HepG2 (cell line): Measurements from ENCODE around the gene ACSF3. TPM values are rescaled to one million over a fixed set of nuclear protein-coding genes. Genes with fewer than 3 reads are reported as not detected.

ENCODE experiments used
- ATAC-seq: fragments of 200-7000 bp; cut with Tn5 transposase; 3 replicates; pipeline ENCODE4 v1.9.1; 2020; ENCODE audit warnings: mild to moderate bottlenecking, moderate library complexity
- BruUV-seq: library from RNA; stranded (reverse); fragments of 400-500 nt; replicated peaks from 2 replicates; lab custom pipeline; 2021; lab: Mats Ljungman, UMichigan
- CTCF ChIA-PET: fragments of 300-600 bp; formaldehyde crosslinking; extraction: SDS; loops from one replicate; lab custom pipeline; 2021; ENCODE audit warnings: low total read pairs, inconsistent platforms, low intra/inter-chr PET ratio; lab: Yijun Ruan, JAX
- POLR2A ChIA-PET: fragments of 350-600 bp; sonication (Branson Sonifier 250); formaldehyde crosslinking; loops from one replicate; lab custom pipeline; 2020; ENCODE audit warnings: antibody characterized with exemption, inconsistent platforms; lab: Yijun Ruan, JAX
- DNase-seq: peaks from one replicate; pipeline ENCODE4 v3.0.0-alpha.2; 2015; ENCODE audit warnings: low spot score
- FAIRE-seq: peaks from 3 replicates; lab custom pipeline; 2011; peaks lifted over from hg19 to GRCh38; lab: Jason Lieb, UNC
- H2AFZ ChIP-seq: one replicate; pipeline ENCODE4 v1.6.1; 2011; ENCODE audit warnings: low read length, inconsistent platforms
- H3K27ac ChIP-seq: fragments of 300-600 bp; 3 replicates; pipeline ENCODE4 v1.8.0; 2011; ENCODE audit warnings: mixed run types, mild to moderate bottlenecking, mixed read lengths, low read length, inconsistent platforms; ENCODE audit not compliant: insufficient read depth; ENCODE audit errors: extremely low read length
- H3K27me3 ChIP-seq, 2 experiments: fragments of 200-600 bp in 1 of 2; 2 replicates in 1 of 2; 3 replicates in 1 of 2; pipeline versions ENCODE4 v1.6.0 to v1.8.0; 2011; ENCODE audit warnings: low read length in 2 of 2, mild to moderate bottlenecking in 2 of 2, moderate library complexity in 2 of 2, inconsistent platforms in 1 of 2; ENCODE audit not compliant: insufficient read depth in 2 of 2, control insufficient read depth in 1 of 2
- H3K36me3 ChIP-seq, 2 experiments: fragments of 200-600 bp in 1 of 2; replicated peaks in 1 of 2; 2 replicates in 1 of 2; 3 replicates in 1 of 2; pipeline versions ENCODE4 v1.5.1 to v1.8.0; 2011; ENCODE audit warnings: low read length in 2 of 2, inconsistent platforms in 1 of 2; ENCODE audit not compliant: insufficient read depth in 2 of 2, control insufficient read depth in 1 of 2
- H3K4me1 ChIP-seq: 2 replicates; pipeline ENCODE4 v1.5.1; 2012; ENCODE audit warnings: low read length, inconsistent platforms; ENCODE audit not compliant: insufficient read depth
- H3K4me2 ChIP-seq: 2 replicates; pipeline ENCODE4 v1.6.0; 2011; ENCODE audit warnings: low read depth, low read length, inconsistent platforms
- H3K4me3 ChIP-seq, 3 experiments: fragments of 200-600 bp in 1 of 3; sonication (generic), shearing (Covaris generic) in 1 of 3; replicated peaks in 1 of 3; 2 replicates each; pipeline ENCODE4 v1.5.1; 2011 to 2016; ENCODE audit warnings: low read length in 3 of 3, inconsistent platforms in 2 of 3, low read depth in 2 of 3, mild to moderate bottlenecking in 2 of 3, control low read depth in 1 of 3, mixed read lengths in 1 of 3; ENCODE audit not compliant: insufficient read depth in 1 of 3
- H3K79me2 ChIP-seq: one replicate; pipeline ENCODE4 v1.6.1; 2011; ENCODE audit warnings: low read length, inconsistent platforms; ENCODE audit not compliant: insufficient read depth
- H3K9ac ChIP-seq: 2 replicates; pipeline ENCODE4 v1.6.0; 2011; ENCODE audit warnings: mild to moderate bottlenecking, low read depth, low read length, inconsistent platforms; ENCODE audit not compliant: insufficient read depth
- H3K9me3 ChIP-seq: 2 replicates; pipeline ENCODE4 v1.5.1; 2012; ENCODE audit warnings: mild to moderate bottlenecking, low read length
- H4K20me1 ChIP-seq: 2 replicates; pipeline ENCODE4 v1.6.0; 2011; ENCODE audit warnings: inconsistent platforms, mild to moderate bottlenecking, low read length, moderate library complexity; ENCODE audit not compliant: insufficient read depth
- ATF1 ChIP-seq: IDR thresholded peaks from 2 replicates; pipeline ENCODE4 v1.6.1; 2016; ENCODE audit warnings: mild to moderate bottlenecking, control low read depth
- EHMT2 ChIP-seq: fragments of 200-600 bp; sonication (generic); IDR thresholded peaks from 2 replicates; pipeline ENCODE4 v1.7.0; 2017; ENCODE audit warnings: antibody characterized with exemption, low read depth, low read length, borderline replicate concordance
- GPN1 ChIP-seq: sonication (generic); formaldehyde crosslinking; IDR thresholded peaks from 2 replicates; pipeline ENCODE4 v1.5.1; 2020; ENCODE audit warnings: missing genetic modification reagents, borderline replicate concordance
- HOXA9 ChIP-seq: sonication (generic); formaldehyde crosslinking; IDR thresholded peaks from 2 replicates; pipeline ENCODE4 v1.8.1; 2022; ENCODE audit warnings: missing genetic modification reagents, mild to moderate bottlenecking, moderate library complexity, borderline replicate concordance
- PAX8 ChIP-seq: sonication (generic); formaldehyde crosslinking; IDR thresholded peaks from 2 replicates; pipeline ENCODE4 v1.8.0; 2022; ENCODE audit warnings: mild to moderate bottlenecking, missing genetic modification reagents, borderline replicate concordance
- POLR2AphosphoS5 ChIP-seq: IDR thresholded peaks from 2 replicates; pipeline ENCODE4 v1.6.1; 2012; ENCODE audit warnings: low read depth, low read length
- RBFOX2 ChIP-seq: fragments of 200-400 bp; formaldehyde crosslinking; IDR thresholded peaks from 2 replicates; pipeline ENCODE4 v1.6.1; 2017; ENCODE audit warnings: low read depth, mild to moderate bottlenecking, low read length
- TAF1 ChIP-seq: sonication (generic); formaldehyde crosslinking; IDR thresholded peaks from 2 replicates; pipeline ENCODE4 v1.4.0; 2020; ENCODE audit warnings: missing genetic modification reagents
- TGIF2 ChIP-seq: IDR thresholded peaks from 2 replicates; pipeline ENCODE4 v1.6.1; 2016; ENCODE audit warnings: control low read depth, missing compliant biosample characterization
- THAP11 ChIP-seq: IDR thresholded peaks from 2 replicates; pipeline ENCODE4 v1.6.1; 2016; ENCODE audit warnings: missing biosample characterization, missing genetic modification reagents
- ZKSCAN1 ChIP-seq: fragments of 150-350 bp; IDR thresholded peaks from 2 replicates; pipeline ENCODE4 v1.6.1; 2014; ENCODE audit warnings: low read length
- ZNF263 ChIP-seq: sonication (generic); formaldehyde crosslinking; IDR thresholded peaks from 2 replicates; pipeline ENCODE4 v1.4.0; 2020; ENCODE audit warnings: missing genetic modification reagents
- ZNF33A ChIP-seq: sonication (generic); formaldehyde crosslinking; IDR thresholded peaks from 2 replicates; pipeline ENCODE4 v1.5.1; 2020; ENCODE audit warnings: missing genetic modification reagents, mild to moderate bottlenecking, moderate library complexity, borderline replicate concordance
- WGBS: methylation state at CpG from one replicate; pipeline ENCODE4 v1.1.6; 2017; ENCODE audit warnings: low lambda C conversion rate; 5-methylcytosine and 5-hydroxymethylcytosine counted together
- in situ Hi-C: cut with HindIII; loops from 2 replicates; pipeline ENCODE4 v1.10.0; 2017; ENCODE audit warnings: low pct_unique_long_range_greater_than_20kb; ENCODE audit not compliant: extremely low pct_ligation_motif_present
- intact Hi-C: fragments of 100-400 bp; cut with micrococcal nuclease; formaldehyde crosslinking; loops from one replicate; pipeline ENCODE4 v1.10.0; 2022; ENCODE audit not compliant: unreplicated experiment
- polyA plus RNA-seq, 8 experiments: library from polyadenylated mRNA; depleted of rRNA in 3 of 8; stranded (reverse) in 7 of 8; unstranded in 1 of 8; fragments of >200 nt; fragmentation: Illumina TruSeq in 4 of 8; extraction: Trizol in 4 of 8; gene quantifications; 2 replicates each; pipeline versions ENCODE4 v1.2.1 to v1.2.3, GENCODE V29; 2011 to 2016; ENCODE audit warnings: low read depth in 4 of 8, missing spikeins in 1 of 8, mixed read lengths in 1 of 8; ENCODE audit not compliant: insufficient read depth in 1 of 8
- total RNA-seq, 5 experiments: library from RNA; depleted of rRNA; stranded (reverse); fragments of >200 nt; fragmentation: Illumina TruSeq; extraction: Trizol; gene quantifications; 2 replicates each; pipeline ENCODE4 v1.2.3, GENCODE V29; 2016; ENCODE audit warnings: low read depth in 1 of 5
- TF ChIP-seq, protein P1 (sequence below): sonication (generic); formaldehyde crosslinking; IDR thresholded peaks from 2 replicates; pipeline ENCODE4 v1.4.0; 2020; ENCODE audit warnings: missing genetic modification reagents, borderline replicate concordance
- TF ChIP-seq, protein P2 (sequence below): sonication (generic); formaldehyde crosslinking; IDR thresholded peaks from 2 replicates; pipeline ENCODE4 v1.5.1; 2020; ENCODE audit warnings: missing genetic modification reagents, mild to moderate bottlenecking, borderline replicate concordance
- TF ChIP-seq, protein P3 (sequence below): sonication (generic); formaldehyde crosslinking; IDR thresholded peaks from 2 replicates; pipeline ENCODE4 v1.4.0; 2020; ENCODE audit warnings: mild to moderate bottlenecking, missing genetic modification reagents, borderline replicate concordance

Gene ACSF3
- total and polyA plus RNA-seq, 2 of the 13 experiments (the other 11 are each of a cell fraction or from before 2014, with no cell fraction given): 14.9 to 30.6 TPM

DNA sequence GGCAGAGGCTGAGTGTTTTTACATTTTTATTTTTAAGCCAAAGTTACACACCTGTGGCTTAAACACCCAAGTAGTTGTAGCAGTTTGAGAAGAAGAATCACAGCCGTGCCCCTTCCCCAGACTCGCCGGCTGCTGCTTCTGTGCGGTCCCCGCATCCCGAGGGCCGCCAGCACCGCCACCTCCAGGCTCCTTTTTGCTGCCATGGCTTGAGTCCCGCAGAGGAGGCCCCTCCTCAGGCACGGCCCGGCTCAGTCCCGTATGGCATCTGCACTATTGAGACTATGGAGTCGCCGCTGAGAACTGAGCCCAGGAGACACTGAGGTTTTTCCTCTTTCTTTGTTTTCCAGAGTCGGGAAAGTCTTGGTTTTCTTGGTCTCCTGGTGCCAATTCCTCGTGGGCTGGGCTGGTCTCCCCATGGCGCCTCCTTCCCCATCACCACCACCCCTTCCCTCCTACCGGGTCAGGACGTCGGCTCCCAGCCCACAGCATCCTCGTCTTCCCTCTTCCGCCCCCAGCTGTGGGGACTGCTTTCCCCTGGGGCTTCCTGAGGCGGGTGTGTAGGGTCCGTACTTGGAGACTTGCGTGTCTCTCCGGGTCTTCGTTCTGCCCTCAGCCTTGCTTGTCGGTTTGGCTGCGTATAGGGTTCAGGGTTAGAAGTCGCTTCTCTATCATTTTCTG is 45.3 kb downstream of the ACSF3 start:
- no peak overlapping the region for H3K4me2 ChIP-seq
- H3K9me3 ChIP-seq: no peaks in the 10 kb centered on the region
- ChIA-PET POLR2A (no interaction called here), CTCF (no interaction called here)
- H3K36me3 ChIP-seq: peaks cover 20 to 37% of the 10 kb centered on the region in 2 experiments; a peak in 4 of 5 replicates
- no peak overlapping the region for H3K27ac ChIP-seq
- intact Hi-C loops: no loop called here
- H3K9ac ChIP-seq: no peak overlapping the region
- ATAC-seq (no peak), FAIRE-seq (no peak), DNase-seq (no peak)
- H3K4me1 ChIP-seq: no peaks in the 10 kb centered on the region
- BruUV-seq: no TSS peak
- H3K79me2 ChIP-seq: no peaks in the 10 kb centered on the region
- H3K27me3 ChIP-seq: no peaks in the 10 kb centered on the region
- no peaks in the 10 kb centered on the region for H4K20me1 ChIP-seq
- TF ChIP-seq GPN1 (CRISPR knock-in tag): no peak
- TF ChIP-seq EHMT2: no peak
- TF ChIP-seq, protein P1, sequence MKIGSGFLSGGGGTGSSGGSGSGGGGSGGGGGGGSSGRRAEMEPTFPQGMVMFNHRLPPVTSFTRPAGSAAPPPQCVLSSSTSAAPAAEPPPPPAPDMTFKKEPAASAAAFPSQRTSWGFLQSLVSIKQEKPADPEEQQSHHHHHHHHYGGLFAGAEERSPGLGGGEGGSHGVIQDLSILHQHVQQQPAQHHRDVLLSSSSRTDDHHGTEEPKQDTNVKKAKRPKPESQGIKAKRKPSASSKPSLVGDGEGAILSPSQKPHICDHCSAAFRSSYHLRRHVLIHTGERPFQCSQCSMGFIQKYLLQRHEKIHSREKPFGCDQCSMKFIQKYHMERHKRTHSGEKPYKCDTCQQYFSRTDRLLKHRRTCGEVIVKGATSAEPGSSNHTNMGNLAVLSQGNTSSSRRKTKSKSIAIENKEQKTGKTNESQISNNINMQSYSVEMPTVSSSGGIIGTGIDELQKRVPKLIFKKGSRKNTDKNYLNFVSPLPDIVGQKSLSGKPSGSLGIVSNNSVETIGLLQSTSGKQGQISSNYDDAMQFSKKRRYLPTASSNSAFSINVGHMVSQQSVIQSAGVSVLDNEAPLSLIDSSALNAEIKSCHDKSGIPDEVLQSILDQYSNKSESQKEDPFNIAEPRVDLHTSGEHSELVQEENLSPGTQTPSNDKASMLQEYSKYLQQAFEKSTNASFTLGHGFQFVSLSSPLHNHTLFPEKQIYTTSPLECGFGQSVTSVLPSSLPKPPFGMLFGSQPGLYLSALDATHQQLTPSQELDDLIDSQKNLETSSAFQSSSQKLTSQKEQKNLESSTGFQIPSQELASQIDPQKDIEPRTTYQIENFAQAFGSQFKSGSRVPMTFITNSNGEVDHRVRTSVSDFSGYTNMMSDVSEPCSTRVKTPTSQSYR (CRISPR knock-in tag): no peak
- TF ChIP-seq, protein P2, sequence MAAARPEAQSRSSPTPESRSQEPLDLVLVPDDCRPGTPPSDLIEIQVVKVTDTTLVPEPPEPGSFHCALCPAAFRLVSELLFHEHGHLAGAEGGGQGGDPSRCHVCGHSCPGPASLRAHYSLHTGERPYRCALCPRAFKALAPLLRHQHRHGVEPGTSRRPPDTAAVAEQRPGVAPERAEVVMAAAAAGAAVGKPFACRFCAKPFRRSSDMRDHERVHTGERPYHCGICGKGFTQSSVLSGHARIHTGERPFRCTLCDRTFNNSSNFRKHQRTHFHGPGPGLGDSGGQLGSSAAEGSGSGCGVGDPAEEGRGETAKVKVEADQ (CRISPR knock-in tag): no peak
- TF ChIP-seq, protein P3, sequence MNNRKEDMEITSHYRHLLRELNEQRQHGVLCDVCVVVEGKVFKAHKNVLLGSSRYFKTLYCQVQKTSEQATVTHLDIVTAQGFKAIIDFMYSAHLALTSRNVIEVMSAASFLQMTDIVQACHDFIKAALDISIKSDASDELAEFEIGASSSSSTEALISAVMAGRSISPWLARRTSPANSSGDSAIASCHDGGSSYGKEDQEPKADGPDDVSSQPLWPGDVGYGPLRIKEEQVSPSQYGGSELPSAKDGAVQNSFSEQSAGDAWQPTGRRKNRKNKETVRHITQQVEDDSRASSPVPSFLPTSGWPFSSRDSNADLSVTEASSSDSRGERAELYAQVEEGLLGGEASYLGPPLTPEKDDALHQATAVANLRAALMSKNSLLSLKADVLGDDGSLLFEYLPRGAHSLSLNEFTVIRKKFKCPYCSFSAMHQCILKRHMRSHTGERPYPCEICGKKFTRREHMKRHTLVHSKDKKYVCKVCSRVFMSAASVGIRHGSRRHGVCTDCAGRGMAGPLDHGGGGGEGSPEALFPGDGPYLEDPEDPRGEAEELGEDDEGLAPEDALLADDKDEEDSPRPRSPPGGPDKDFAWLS: no peak
- TF ChIP-seq ZKSCAN1: no peak
- TF ChIP-seq ZNF33A (CRISPR knock-in tag): no peak
- no peak for TF ChIP-seq THAP11
- no peak for TF ChIP-seq POLR2AphosphoS5
- TF ChIP-seq ATF1 (CRISPR knock-in tag): no peak
- TF ChIP-seq TAF1 (CRISPR knock-in tag): no peak
- no peak for TF ChIP-seq TGIF2 (CRISPR knock-in tag)
- no peak for TF ChIP-seq RBFOX2
- TF ChIP-seq HOXA9 (CRISPR knock-in tag): no peak
- no peak for TF ChIP-seq PAX8 (CRISPR knock-in tag)
- no peak for TF ChIP-seq ZNF263 (CRISPR knock-in tag)
- no peak overlapping the region for H2AFZ ChIP-seq
- H3K4me3 ChIP-seq: no peak overlapping the region
- WGBS: 98% methylated on average over 30 of the region's 30 CpGs
- in situ Hi-C loops: no loop called here
